KMS-11 (cell line): ENCODE measurements around the gene RARRES1.

Experiments
- H2AFZ ChIP-seq: fragments of 200-600 bp; sonication (generic); 2 replicates; pipeline ENCODE4 v1.6.1; 2016; ENCODE audit warnings: antibody characterized with exemption, mixed run types, low read depth
- H3K27ac ChIP-seq: fragments of 200-600 bp; sonication (generic); 2 replicates; pipeline ENCODE4 v1.6.1; 2016; ENCODE audit warnings: mild to moderate bottlenecking, mixed run types
- H3K27me3 ChIP-seq: fragments of 200-600 bp; sonication (generic); 2 replicates; pipeline ENCODE4 v1.6.1; 2017; ENCODE audit warnings: mild to moderate bottlenecking, low read depth, mixed run types, moderate library complexity; ENCODE audit not compliant: insufficient read depth
- H3K36me3 ChIP-seq: fragments of 200-600 bp; sonication (generic); 2 replicates; pipeline ENCODE4 v1.6.1; 2017; ENCODE audit warnings: mild to moderate bottlenecking, mixed run types; ENCODE audit not compliant: insufficient read depth
- H3K4me1 ChIP-seq: fragments of 200-600 bp; sonication (generic); 2 replicates; pipeline ENCODE4 v1.6.1; 2016; ENCODE audit warnings: mild to moderate bottlenecking, low read depth, mixed run types; ENCODE audit not compliant: poor library complexity, severe bottlenecking
- H3K4me2 ChIP-seq: fragments of 200-600 bp; sonication (generic); 2 replicates; pipeline ENCODE4 v1.7.0; 2016; ENCODE audit warnings: mild to moderate bottlenecking, mixed run types
- H3K4me3 ChIP-seq: fragments of 200-600 bp; sonication (generic); IDR thresholded peaks from 2 replicates; pipeline ENCODE4 v1.6.1; 2017; ENCODE audit warnings: low read depth, low read length, mixed read lengths; ENCODE audit not compliant: insufficient read depth
- H3K79me2 ChIP-seq: fragments of 200-600 bp; sonication (generic); 2 replicates; pipeline ENCODE4 v1.6.1; 2016; ENCODE audit warnings: low read depth, mixed run types; ENCODE audit not compliant: insufficient read depth
- H3K9ac ChIP-seq: fragments of 200-600 bp; sonication (generic); 2 replicates; pipeline ENCODE4 v1.6.1; 2016; ENCODE audit warnings: mild to moderate bottlenecking, mixed run types
- H4K20me1 ChIP-seq: fragments of 200-600 bp; sonication (generic); 2 replicates; pipeline ENCODE4 v1.6.1; 2016; ENCODE audit warnings: mild to moderate bottlenecking, mixed run types; ENCODE audit not compliant: insufficient read depth
- TF ChIP-seq, protein P1 (sequence below): fragments of 200-600 bp; sonication (generic); conservative IDR thresholded peaks from 2 replicates; pipeline ENCODE4 v1.6.1; 2017; ENCODE audit warnings: low read depth, mild to moderate bottlenecking, antibody characterized with exemption, low read length, moderate library complexity, mixed read lengths

Gene RARRES1

DNA sequence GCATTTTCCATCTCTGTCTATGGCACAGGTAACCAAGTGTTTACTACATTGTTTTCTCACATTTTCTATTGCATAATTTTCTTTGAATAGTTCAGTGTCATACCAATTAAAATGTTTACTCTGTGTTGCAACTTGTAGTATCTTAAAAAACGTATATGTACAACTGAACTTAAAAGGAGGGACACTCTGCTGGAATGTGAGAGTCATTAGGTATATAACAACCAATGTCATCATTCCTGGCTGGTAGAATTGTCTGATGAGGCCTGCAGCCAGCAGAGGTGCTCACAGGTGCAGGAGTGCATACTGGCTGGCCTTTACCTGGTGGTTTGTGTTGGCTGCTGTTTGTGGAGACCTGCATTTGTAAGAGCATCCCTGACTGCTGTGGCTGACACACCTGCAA, 19.1 kb upstream of the RARRES1 start:
- Histone ChIP-seq H2AFZ (no peak overlapping the region), H3K27ac (no peak overlapping the region), H3K36me3 (no peaks in the 10 kb centered on the region; the same call in 1 of the 2 replicates), H4K20me1 (no peaks in the 10 kb centered on the region), H3K4me1 (no peaks in the 10 kb centered on the region), H3K79me2 (no peaks in the 10 kb centered on the region), H3K9ac (no peak overlapping the region), H3K4me3 (no peak overlapping the region), H3K4me2 (no peak overlapping the region), H3K27me3 (no peaks in the 10 kb centered on the region)
- TF ChIP-seq, protein P1, sequence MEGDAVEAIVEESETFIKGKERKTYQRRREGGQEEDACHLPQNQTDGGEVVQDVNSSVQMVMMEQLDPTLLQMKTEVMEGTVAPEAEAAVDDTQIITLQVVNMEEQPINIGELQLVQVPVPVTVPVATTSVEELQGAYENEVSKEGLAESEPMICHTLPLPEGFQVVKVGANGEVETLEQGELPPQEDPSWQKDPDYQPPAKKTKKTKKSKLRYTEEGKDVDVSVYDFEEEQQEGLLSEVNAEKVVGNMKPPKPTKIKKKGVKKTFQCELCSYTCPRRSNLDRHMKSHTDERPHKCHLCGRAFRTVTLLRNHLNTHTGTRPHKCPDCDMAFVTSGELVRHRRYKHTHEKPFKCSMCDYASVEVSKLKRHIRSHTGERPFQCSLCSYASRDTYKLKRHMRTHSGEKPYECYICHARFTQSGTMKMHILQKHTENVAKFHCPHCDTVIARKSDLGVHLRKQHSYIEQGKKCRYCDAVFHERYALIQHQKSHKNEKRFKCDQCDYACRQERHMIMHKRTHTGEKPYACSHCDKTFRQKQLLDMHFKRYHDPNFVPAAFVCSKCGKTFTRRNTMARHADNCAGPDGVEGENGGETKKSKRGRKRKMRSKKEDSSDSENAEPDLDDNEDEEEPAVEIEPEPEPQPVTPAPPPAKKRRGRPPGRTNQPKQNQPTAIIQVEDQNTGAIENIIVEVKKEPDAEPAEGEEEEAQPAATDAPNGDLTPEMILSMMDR, result no peak

DNA sequence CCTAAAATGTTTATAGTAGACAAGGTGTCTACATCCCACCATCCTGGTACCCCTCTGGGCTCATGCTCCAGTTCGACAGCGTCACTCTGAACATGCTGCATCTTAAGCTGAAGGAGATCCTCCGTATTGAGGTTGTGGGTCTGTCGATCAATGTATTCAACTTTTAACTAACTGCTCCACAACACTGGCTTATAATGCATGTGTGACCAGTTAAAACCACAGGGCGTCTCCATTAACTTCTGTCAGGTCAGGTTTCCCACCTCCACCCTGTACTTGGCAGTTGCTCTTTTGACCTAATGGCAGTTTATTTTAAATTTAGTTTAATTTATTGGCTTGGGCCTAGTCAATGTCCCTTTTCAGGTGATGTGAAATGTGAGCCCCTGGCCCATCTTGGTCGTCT, 17.8 kb upstream of the RARRES1 start:
- Histone ChIP-seq H3K4me3 (no peak overlapping the region), H3K79me2 (no peaks in the 10 kb centered on the region), H3K4me1 (no peaks in the 10 kb centered on the region), H3K27ac (no peak overlapping the region), H3K9ac (no peak overlapping the region), H3K4me2 (no peak overlapping the region), H4K20me1 (no peaks in the 10 kb centered on the region), H3K36me3 (no peaks in the 10 kb centered on the region; the same call in 1 of the 2 replicates), H2AFZ (no peak overlapping the region), H3K27me3 (no peaks in the 10 kb centered on the region)
- TF ChIP-seq, protein P1, result no peak

DNA sequence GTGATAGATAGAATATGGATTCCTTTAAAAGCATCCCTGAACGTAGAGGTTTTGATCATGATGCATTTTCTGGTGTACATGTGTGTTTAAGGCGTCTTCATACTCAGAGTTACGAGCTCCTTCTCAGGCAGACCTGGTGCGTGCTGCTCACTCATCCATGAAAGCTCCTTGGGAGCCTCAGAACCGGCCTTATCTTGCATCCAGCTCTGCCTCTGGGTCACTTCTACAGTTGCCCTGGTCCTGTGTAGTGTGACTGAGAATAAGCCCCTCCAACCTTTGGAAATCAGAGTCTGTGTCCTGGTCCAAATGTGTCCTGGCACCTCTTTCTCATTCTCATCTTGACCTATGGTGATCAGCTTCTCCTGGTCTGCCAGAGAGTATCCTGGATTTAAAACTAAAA, 17.3 kb upstream of the RARRES1 start:
- Histone ChIP-seq H3K4me3 (no peak overlapping the region), H4K20me1 (no peaks in the 10 kb centered on the region), H3K9ac (no peak overlapping the region), H3K27ac (no peak overlapping the region), H3K4me1 (no peaks in the 10 kb centered on the region), H3K27me3 (no peaks in the 10 kb centered on the region), H2AFZ (no peak overlapping the region), H3K36me3 (no peaks in the 10 kb centered on the region; the same call in 1 of the 2 replicates), H3K79me2 (no peaks in the 10 kb centered on the region), H3K4me2 (no peak overlapping the region)
- TF ChIP-seq, protein P1, result no peak

DNA sequence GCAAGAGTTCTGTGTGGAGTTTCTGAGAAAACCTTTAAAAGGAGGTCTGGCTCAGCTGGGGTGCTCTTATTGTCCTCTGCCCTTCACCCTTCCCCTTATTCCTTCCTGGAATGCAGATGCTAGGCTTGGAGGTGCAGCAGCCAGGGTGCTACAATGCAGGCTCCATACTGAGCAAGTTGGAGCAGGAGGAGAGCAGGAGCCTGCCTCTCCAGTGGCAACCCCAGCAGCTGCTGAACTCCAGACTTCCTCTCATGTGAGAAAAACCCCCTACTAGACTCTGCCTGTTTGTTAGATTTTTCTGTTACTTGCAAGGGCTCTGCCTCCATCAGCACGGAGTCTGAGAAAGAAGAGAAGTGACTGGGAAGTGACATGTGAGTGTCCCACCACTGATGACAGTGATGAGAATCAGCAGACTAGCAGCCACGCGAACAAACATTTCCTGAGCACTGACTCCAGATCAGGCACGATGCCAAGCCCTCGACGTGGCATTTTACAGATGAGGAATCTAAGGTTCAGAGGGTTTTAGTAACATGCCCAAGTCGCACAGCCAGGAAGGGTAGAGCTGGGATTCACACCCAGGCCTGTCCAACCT, 16.1 kb upstream of the RARRES1 start:
- no peaks in the 10 kb centered on the region; the same call in 1 of the 2 replicates for H3K36me3 ChIP-seq
- no peak overlapping the region for H3K9ac ChIP-seq
- TF ChIP-seq, protein P1, result no peak
- no peak overlapping the region for H2AFZ ChIP-seq
- H3K27me3 ChIP-seq, result no peaks in the 10 kb centered on the region
- H3K4me2 ChIP-seq, result no peak overlapping the region
- H3K4me1 ChIP-seq, result no peaks in the 10 kb centered on the region
- no peak overlapping the region for H3K27ac ChIP-seq
- no peak overlapping the region for H3K4me3 ChIP-seq
- H4K20me1 ChIP-seq, result no peaks in the 10 kb centered on the region
- H3K79me2 ChIP-seq, result no peaks in the 10 kb centered on the region
